B cell (primary cell): Measurements from ENCODE around the gene VPS72. TPM values are rescaled to one million over a fixed set of nuclear protein-coding genes. Genes with fewer than 3 reads are reported as not detected.

Experiments used
- ATAC-seq: fragments of 200-7000 bp; cut with Tn5 transposase; one replicate; pipeline ENCODE4 v1.10.0; 2021; ENCODE audit warnings: low read depth, mild to moderate bottlenecking, moderate number of reproducible peaks, moderate library complexity
- CTCF ChIA-PET: fragments of 350-600 bp; sonication (Branson Sonifier 250); formaldehyde crosslinking; loops from one replicate; lab custom pipeline; 2021; ENCODE audit warnings: antibody characterized with exemption, inconsistent platforms; lab: Charles Lee
- POLR2A ChIA-PET: fragments of 350-600 bp; sonication (Branson Sonifier 250); formaldehyde crosslinking; loops from one replicate; lab custom pipeline; 2021; ENCODE audit warnings: antibody characterized with exemption; lab: Charles Lee
- DNase-seq: peaks from one replicate; pipeline ENCODE4 v3.0.0; 2013
- H2AFZ ChIP-seq: 2 replicates; pipeline ENCODE4 v1.6.1; 2012; ENCODE audit warnings: mild to moderate bottlenecking, low read depth, low read length; ENCODE audit not compliant: insufficient read depth, poor library complexity, severe bottlenecking
- H3K27ac ChIP-seq, 2 donors: 1 replicate in 1 of 2; 2 replicates in 1 of 2; pipeline ENCODE4 v1.5.1; 2012 to 2013; ENCODE audit warnings: low read length in 2 of 2, mild to moderate bottlenecking in 2 of 2, moderate library complexity in 1 of 2
- H3K27me3 ChIP-seq, 4 experiments: fragments of 200-600 bp in 1 of 4; sonication (generic) in 1 of 4; replicated peaks in 1 of 4; 1 replicate in 2 of 4; 2 replicates in 2 of 4; pipeline versions ENCODE4 v1.6.1 to v1.7.0; 2013 to 2016; ENCODE audit warnings: low read length in 3 of 4, mild to moderate bottlenecking in 2 of 4, mixed read lengths in 1 of 4, moderate library complexity in 1 of 4; ENCODE audit not compliant: insufficient read depth in 4 of 4, control insufficient read depth in 3 of 4; ENCODE audit errors: control extremely low read depth in 1 of 4
- H3K36me3 ChIP-seq, 2 experiments: replicated peaks in 1 of 2; 1 replicate in 1 of 2; 2 replicates in 1 of 2; pipeline versions ENCODE4 v1.6.1 to v1.7.1; 2013; ENCODE audit warnings: low read length in 1 of 2; ENCODE audit not compliant: insufficient read depth in 2 of 2, control insufficient read depth in 1 of 2; ENCODE audit errors: control extremely low read depth in 1 of 2, extremely low read depth in 1 of 2
- H3K4me1 ChIP-seq, 2 donors: fragments of 200-600 bp in 1 of 2; sonication (generic) in 1 of 2; 1 replicate in 1 of 2; 2 replicates in 1 of 2; pipeline versions ENCODE4 v1.5.1 to v1.6.1; 2013 to 2017; ENCODE audit warnings: low read length in 2 of 2; ENCODE audit not compliant: control insufficient read depth in 2 of 2, insufficient read depth in 2 of 2
- H3K4me2 ChIP-seq: replicated peaks from 2 replicates; pipeline ENCODE3; 2012; ENCODE audit warnings: mild to moderate bottlenecking, low read depth, low read length; ENCODE audit not compliant: poor library complexity, severe bottlenecking
- H3K4me3 ChIP-seq, 5 experiments: fragments of 200-600 bp in 1 of 5; sonication (generic) in 1 of 5; 1 replicate in 3 of 5; 2 replicates in 2 of 5; pipeline versions ENCODE4 v1.5.1 to v1.7.0; 2011 to 2016; ENCODE audit warnings: low read length in 4 of 5, mild to moderate bottlenecking in 4 of 5, low read depth in 2 of 5, control low read depth in 1 of 5, moderate library complexity in 1 of 5; ENCODE audit not compliant: insufficient read depth in 1 of 5; ENCODE audit errors: control extremely low read depth in 1 of 5, extremely low read depth in 1 of 5
- H3K79me2 ChIP-seq: fragments of 200-600 bp; sonication (generic); one replicate; pipeline ENCODE4 v1.6.0; 2016; ENCODE audit warnings: low read length; ENCODE audit not compliant: control insufficient read depth, insufficient read depth
- H3K9ac ChIP-seq: fragments of 200-600 bp; sonication (generic); 2 replicates; pipeline ENCODE4 v1.6.1; 2017; ENCODE audit warnings: mild to moderate bottlenecking, low read length, moderate library complexity
- H3K9me3 ChIP-seq, 3 donors: one replicate each; pipeline versions ENCODE4 v1.6.1 to v1.7.1; 2013; ENCODE audit warnings: low read length in 2 of 3; ENCODE audit not compliant: control insufficient read depth in 2 of 3, insufficient read depth in 1 of 3; ENCODE audit errors: control extremely low read depth in 1 of 3
- H4K20me1 ChIP-seq: 2 replicates; pipeline ENCODE4 v1.6.0; 2012; ENCODE audit warnings: mild to moderate bottlenecking, low read length; ENCODE audit not compliant: insufficient read depth, control insufficient read depth, poor library complexity, severe bottlenecking
- H3K27ac Mint-ChIP-seq: one replicate; pipeline ENCODE4 v1.8.0; 2021; ENCODE audit warnings: mixed read lengths
- H3K27me3 Mint-ChIP-seq: one replicate; pipeline ENCODE4 v1.8.0; 2021; ENCODE audit warnings: mixed read lengths
- H3K4me1 Mint-ChIP-seq: one replicate; pipeline ENCODE4 v1.8.0; 2021; ENCODE audit warnings: mixed read lengths
- H3K4me3 Mint-ChIP-seq: one replicate; pipeline ENCODE4 v1.8.0; 2021; ENCODE audit warnings: mixed read lengths
- H3K9me3 Mint-ChIP-seq: one replicate; pipeline ENCODE4 v1.8.0; 2022; ENCODE audit warnings: mixed read lengths; ENCODE audit not compliant: insufficient read depth
- EZH2 ChIP-seq: IDR thresholded peaks from 2 replicates; pipeline ENCODE4 v1.6.1; 2012; ENCODE audit warnings: borderline replicate concordance, low read depth, mild to moderate bottlenecking, moderate library complexity, low read length; ENCODE audit not compliant: insufficient read depth, poor library complexity, severe bottlenecking
- WGBS: methylation state at CpG from one replicate; pipeline ENCODE4 v1.1.5; 2013; ENCODE audit warnings: missing lambda C conversion rate; ENCODE audit not compliant: insufficient coverage; 5-methylcytosine and 5-hydroxymethylcytosine counted together
- intact Hi-C: fragments of 100-400 bp; cut with micrococcal nuclease; formaldehyde crosslinking; loops from one replicate; pipeline ENCODE4 v1.10.0; 2022
- polyA plus RNA-seq: library from polyadenylated mRNA; depleted of rRNA; stranded (reverse); fragments of >200 nt; gene quantifications from 2 replicates; pipeline ENCODE4 v1.2.3, GENCODE V29; 2012
- total RNA-seq, 2 donors: library from RNA; stranded (reverse); fragments of 120-200 nt in 1 of 2; gene quantifications; 1 replicate in 1 of 2; 2 replicates in 1 of 2; pipeline versions ENCODE4 v1.2.3 to v1.2.4, GENCODE V29; 2013 to 2022
- TF ChIP-seq, protein P1 (sequence below): fragments of 200-600 bp; IDR thresholded peaks from one replicate; pipeline ENCODE4 v1.8.0; 2022; ENCODE audit warnings: antibody characterized with exemption, mild to moderate bottlenecking

Gene VPS72
- total and polyA plus RNA-seq, 2 donors (not counting 1 experiment from before 2014, with no cell fraction given), result 42.1 to 48.7 TPM

DNA sequence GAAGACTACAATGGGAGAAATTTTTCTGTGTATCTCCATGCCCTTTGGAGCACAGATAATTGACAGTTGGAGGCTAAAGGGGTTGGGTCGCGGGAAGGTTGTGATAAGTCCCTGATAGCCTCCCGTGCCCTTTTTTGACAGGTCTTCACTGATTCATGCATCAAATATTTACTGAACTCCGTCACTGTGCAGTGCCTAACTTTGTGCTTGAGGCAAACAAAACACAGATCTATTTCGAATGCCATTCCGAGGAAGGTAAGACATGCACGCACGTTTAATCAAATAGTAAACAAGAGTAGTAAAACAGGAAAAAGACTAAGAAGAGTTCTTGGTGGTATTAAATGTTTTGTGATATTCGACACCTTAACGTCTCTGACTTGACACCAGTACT lies 7.9 kb upstream of the VPS72 start:
- Mint-ChIP-seq H3K4me1 (peaks cover 45% of the 10 kb centered on the region), H3K4me3 (peak overlapping the region; percentile 98), H3K27ac (peak overlapping the region; percentile 94), H3K9me3 (no peaks in the 10 kb centered on the region), H3K27me3 (no peaks in the 10 kb centered on the region)
- intact Hi-C loops, result loop anchor here (2.0 to 5.0 kb wide), 5 partner anchors 33 to 149 kb away; partner anchors contain the start of genes LYSMD1, PI4KB, RFX5 and ZNF687
- ATAC-seq (no peak), DNase-seq (no peak)
- ChIA-PET CTCF (no interaction called here), POLR2A (no interaction called here)
- H3K9me3 ChIP-seq, result no peaks in the 10 kb centered on the region
- peak overlapping the region; percentile 76 for H2AFZ ChIP-seq
- peaks cover 0 to 2% (median 0%) of the 10 kb centered on the region in 4 experiments for H3K27me3 ChIP-seq
- peak overlapping the region; percentile 84 for H3K4me2 ChIP-seq
- peaks cover 2% of the 10 kb centered on the region in 2 experiments for H3K36me3 ChIP-seq
- peaks cover 8% of the 10 kb centered on the region for H4K20me1 ChIP-seq
- 3% methylated on average over 5 of the region's 10 CpGs for WGBS
- TF ChIP-seq, protein P1, sequence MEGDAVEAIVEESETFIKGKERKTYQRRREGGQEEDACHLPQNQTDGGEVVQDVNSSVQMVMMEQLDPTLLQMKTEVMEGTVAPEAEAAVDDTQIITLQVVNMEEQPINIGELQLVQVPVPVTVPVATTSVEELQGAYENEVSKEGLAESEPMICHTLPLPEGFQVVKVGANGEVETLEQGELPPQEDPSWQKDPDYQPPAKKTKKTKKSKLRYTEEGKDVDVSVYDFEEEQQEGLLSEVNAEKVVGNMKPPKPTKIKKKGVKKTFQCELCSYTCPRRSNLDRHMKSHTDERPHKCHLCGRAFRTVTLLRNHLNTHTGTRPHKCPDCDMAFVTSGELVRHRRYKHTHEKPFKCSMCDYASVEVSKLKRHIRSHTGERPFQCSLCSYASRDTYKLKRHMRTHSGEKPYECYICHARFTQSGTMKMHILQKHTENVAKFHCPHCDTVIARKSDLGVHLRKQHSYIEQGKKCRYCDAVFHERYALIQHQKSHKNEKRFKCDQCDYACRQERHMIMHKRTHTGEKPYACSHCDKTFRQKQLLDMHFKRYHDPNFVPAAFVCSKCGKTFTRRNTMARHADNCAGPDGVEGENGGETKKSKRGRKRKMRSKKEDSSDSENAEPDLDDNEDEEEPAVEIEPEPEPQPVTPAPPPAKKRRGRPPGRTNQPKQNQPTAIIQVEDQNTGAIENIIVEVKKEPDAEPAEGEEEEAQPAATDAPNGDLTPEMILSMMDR, result no peak
- no peak for TF ChIP-seq EZH2
- H3K79me2 ChIP-seq, result peaks cover 42% of the 10 kb centered on the region
- H3K4me3 ChIP-seq, result peak overlapping the region; percentile 68 to 96 (median 89)
- peak overlapping the region in 1 of 2 donors; percentile 90 for H3K27ac ChIP-seq
- peak overlapping the region; percentile 86 for H3K9ac ChIP-seq
- H3K4me1 ChIP-seq, result peaks cover 21 to 29% of the 10 kb centered on the region in 2 donors

DNA sequence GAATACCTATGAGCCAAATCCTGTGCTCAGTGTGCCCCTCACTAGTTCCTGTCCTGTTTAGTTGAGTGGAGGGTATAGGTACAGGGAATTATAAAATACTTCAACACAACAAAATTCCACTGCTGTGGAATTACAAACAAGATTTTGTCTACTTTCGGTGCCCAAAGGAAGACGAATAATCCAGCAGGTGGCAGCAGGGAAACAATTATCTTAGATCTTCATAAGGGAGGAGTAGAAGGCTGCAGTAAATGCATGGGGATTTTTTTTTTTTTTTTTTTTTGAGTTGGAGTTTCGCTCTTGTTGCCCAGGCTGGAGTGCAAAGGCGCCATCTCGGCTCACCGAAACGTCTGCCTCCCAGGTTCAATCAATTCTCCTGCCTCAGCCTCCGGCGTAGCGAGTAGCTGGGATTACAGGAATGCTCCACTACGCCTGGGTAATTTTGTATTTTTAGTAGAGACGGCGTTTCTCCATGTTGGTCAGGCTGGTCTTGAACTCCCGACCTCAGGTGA lies 6.3 kb upstream of the VPS72 start:
- TF ChIP-seq, protein P1, result peak; percentile 59
- no peak for TF ChIP-seq EZH2

More for the DNA sequence above, 6.3 kb upstream of the VPS72 start:
- peak overlapping the region; percentile 73 for H3K4me3 Mint-ChIP-seq
- Histone ChIP-seq H3K79me2 (peaks cover 27% of the 10 kb centered on the region), H3K4me3 (no peak overlapping the region), H3K27ac (no peak overlapping the region), H2AFZ (no peak overlapping the region), H3K27me3 (peaks cover 0 to 2% (median 0%) of the 10 kb centered on the region in 4 experiments), H3K4me1 (peaks cover 15 to 26% of the 10 kb centered on the region in 2 donors), H4K20me1 (no peaks in the 10 kb centered on the region), H3K36me3 (no peaks in the 10 kb centered on the region), H3K9me3 (no peaks in the 10 kb centered on the region), H3K4me2 (peak overlapping the region; percentile 19), H3K9ac (no peak overlapping the region)
- no CpG with 5 or more reads among the region's 14 CpGs for WGBS
- CTCF ChIA-PET, result interaction anchor here (0.7 to 2.0 kb wide), 6 partner anchors 34 to 472 kb away, joined by 3 to 8 read pairs (median 3); no protein-coding TSS in a partner anchor
- peaks cover 37% of the 10 kb centered on the region for H3K4me1 Mint-ChIP-seq
- peak overlapping the region; percentile 70 for H3K27ac Mint-ChIP-seq
- DNase-seq (peak; percentile 78), ATAC-seq (no peak)
- intact Hi-C loops, result loop anchor here (1.0 to 5.0 kb wide), 3 partner anchors 131 to 203 kb away; partner anchors contain the start of genes PI4KB and PSMB4
- H3K9me3 Mint-ChIP-seq, result no peaks in the 10 kb centered on the region
- H3K27me3 Mint-ChIP-seq, result no peaks in the 10 kb centered on the region
- POLR2A ChIA-PET, result no interaction called here
